ENCODE data around the gene ANAPC16. TPM values are rescaled to one million over a fixed set of nuclear protein-coding genes. Genes with fewer than 3 reads are reported as not detected.

ANAPC16 gene
- total RNA-seq, 1 donor from 2014 or later: 166 TPM

DNA sequence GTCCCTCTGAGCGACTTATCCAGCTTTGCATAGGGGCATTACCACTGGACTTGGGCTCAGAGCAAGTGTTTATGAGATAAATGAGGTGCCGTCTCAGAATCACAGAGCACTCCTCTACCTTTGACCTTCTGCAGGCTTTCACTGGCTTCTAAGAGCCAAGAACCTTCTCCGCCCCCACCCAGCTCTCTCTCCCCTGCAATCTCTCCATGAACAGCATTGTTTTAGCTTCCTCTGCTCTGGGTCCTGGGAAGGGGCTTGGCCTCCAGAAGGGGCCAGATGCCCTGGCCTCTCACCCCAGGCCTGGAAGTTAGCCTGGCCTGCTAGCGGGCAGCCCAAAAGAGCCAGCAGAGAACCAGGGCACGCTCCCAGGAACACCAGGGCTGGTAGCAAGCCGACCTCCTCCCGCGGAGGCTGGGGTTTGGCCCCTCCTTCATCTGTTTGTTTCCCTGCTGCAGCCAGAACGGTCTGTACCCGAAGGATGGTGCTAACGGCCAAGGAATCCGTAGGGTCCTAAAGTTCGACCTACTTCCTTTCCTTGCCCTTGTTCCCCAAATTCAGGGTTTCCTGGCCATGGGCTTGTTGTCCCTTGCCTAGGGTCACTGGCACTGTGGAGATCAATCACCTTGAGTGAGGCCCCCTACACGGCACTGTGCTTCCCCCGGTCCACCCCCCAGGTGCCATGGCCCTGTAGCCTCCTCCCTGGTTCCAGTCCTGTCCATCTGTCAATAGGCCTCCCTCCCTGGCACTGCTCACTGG lies 39.2 kb downstream of the ANAPC16 start:
- FAIRE-seq: no peak

DNA sequence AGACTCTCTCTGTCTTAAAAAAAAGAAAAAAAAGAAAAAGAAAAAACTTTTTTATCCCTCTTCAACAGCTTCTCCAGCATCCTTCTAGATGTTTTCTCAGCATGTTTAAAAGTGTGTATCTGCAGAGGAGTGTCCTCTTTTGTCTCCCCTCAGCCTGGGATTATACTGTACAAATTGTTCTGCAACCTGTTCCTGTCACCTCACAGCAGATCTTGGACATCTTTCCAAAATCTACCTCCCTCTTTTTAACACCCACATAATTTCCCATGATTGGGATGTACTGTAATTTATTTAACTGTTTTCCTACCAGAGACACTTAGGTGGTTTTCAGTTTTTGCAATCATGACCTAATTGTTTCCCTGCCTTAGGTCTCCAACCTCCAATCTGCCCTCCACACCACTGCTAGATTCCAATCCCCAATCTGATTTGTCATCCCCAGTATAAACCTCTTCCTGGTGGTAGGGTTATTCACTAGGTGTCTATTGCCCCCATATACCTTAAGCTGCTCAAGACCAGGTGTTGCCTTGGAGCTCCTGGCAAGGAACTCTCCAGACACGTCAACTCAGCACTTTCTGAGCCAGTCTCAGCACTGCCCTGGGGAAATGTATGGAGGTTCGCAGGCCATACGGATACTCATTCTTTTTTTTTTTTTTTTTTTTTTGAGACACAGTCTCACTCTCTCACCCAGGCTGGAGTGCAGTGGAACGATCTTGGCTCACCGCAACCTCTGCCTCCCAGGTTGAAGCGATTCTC lies 40.3 kb downstream of the ANAPC16 start:
- FAIRE-seq (no peak), DNase-seq (ENCODE audit: low read depth) (no peak)
- no peak overlapping the region for H3K4me3 ChIP-seq (ENCODE audit: low read depth, low read length)
- no peaks in the 10 kb centered on the region for H3K36me3 ChIP-seq (ENCODE audit: control insufficient read depth, insufficient read depth, low read length)
- TF ChIP-seq, protein P1, sequence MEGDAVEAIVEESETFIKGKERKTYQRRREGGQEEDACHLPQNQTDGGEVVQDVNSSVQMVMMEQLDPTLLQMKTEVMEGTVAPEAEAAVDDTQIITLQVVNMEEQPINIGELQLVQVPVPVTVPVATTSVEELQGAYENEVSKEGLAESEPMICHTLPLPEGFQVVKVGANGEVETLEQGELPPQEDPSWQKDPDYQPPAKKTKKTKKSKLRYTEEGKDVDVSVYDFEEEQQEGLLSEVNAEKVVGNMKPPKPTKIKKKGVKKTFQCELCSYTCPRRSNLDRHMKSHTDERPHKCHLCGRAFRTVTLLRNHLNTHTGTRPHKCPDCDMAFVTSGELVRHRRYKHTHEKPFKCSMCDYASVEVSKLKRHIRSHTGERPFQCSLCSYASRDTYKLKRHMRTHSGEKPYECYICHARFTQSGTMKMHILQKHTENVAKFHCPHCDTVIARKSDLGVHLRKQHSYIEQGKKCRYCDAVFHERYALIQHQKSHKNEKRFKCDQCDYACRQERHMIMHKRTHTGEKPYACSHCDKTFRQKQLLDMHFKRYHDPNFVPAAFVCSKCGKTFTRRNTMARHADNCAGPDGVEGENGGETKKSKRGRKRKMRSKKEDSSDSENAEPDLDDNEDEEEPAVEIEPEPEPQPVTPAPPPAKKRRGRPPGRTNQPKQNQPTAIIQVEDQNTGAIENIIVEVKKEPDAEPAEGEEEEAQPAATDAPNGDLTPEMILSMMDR (IDR thresholded peaks at IDR 0.05; ENCODE audit: insufficient read depth, low read length, severe bottlenecking): no peak
- no peaks in the 10 kb centered on the region for H3K27me3 ChIP-seq (ENCODE audit: control insufficient read depth, insufficient read depth, low read length)

More for the DNA sequence above, 39.2 kb downstream of the ANAPC16 start:
- Histone ChIP-seq H3K4me3 (ENCODE audit: low read depth, low read length) (no peak overlapping the region), H3K36me3 (ENCODE audit: control insufficient read depth, insufficient read depth, low read length) (no peaks in the 10 kb centered on the region), H3K27me3 (ENCODE audit: control insufficient read depth, insufficient read depth, low read length) (no peaks in the 10 kb centered on the region)
- DNase-seq (ENCODE audit: low read depth): peak; percentile 60
- TF ChIP-seq, protein P1 (IDR thresholded peaks at IDR 0.05; ENCODE audit: insufficient read depth, low read length, severe bottlenecking): no peak

DNA sequence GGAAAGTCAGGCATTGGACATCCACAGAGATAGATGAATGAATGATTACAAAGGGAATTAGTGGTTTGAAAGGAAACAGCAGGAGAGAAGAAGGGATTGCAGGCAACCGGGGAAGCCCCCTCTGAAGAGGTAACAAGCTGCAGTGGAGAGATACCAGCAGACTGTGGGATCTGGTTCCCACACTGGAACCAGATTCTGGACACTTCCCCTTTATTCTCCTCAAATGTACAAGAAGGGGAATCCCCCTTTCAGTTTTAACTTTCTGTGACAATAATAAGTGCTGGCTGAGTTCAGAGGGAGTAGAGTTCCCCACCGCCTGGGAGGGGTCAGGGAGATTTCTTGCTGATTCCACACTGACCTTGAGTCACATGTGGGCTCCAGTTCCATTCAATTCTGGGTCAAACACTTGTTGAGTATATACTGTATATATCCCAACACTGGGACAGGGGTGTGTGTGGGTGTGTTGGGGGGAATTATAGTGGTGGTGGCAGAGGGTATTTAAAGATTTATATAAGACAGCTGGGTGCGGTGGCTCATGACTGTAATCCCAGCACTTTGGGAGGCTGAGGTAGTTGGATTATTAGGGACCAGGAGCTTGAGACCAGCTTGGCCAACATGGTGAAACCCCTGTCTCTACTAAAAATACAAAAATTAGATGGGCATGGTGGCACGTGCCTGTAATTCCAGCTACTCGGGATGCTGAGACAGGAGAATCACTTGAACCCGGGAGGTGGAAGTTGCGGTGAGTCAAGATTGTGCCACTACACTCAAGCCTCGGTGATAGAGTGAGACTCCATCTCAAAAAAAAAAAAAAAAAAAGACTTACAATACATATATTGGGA lies 41.5 kb downstream of the ANAPC16 start:
- no peak overlapping the region for H3K4me3 ChIP-seq (ENCODE audit: low read depth, low read length)
- no peak for DNase-seq (ENCODE audit: low read depth)
- FAIRE-seq: no peak
- H3K27me3 ChIP-seq (ENCODE audit: control insufficient read depth, insufficient read depth, low read length): no peaks in the 10 kb centered on the region
- TF ChIP-seq, protein P1 (IDR thresholded peaks at IDR 0.05; ENCODE audit: insufficient read depth, low read length, severe bottlenecking): no peak
- H3K36me3 ChIP-seq (ENCODE audit: control insufficient read depth, insufficient read depth, low read length): no peaks in the 10 kb centered on the region

DNA sequence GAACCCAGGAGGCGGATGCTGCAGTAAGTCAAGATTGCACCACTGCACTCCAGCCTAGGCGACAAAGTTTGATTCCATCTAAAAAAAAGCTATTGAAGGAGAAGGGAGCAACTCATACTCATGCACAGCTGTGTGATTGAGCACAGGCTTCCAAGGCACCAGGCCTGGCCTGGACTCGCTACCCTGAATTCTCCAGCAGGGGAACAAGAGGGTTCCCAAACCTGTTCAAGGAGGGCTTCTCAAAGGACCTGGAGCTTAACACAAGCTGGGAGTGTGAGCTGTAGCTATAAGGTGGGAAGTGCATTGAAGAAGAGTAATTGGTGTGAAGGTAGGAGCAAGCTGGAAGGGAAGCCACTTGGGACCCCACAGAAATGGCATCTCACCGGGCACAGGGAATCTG lies 42.8 kb downstream of the ANAPC16 start:
- TF ChIP-seq, protein P1 (IDR thresholded peaks at IDR 0.05; ENCODE audit: insufficient read depth, low read length, severe bottlenecking): no peak
- Histone ChIP-seq H3K36me3 (ENCODE audit: control insufficient read depth, insufficient read depth, low read length) (no peaks in the 10 kb centered on the region), H3K4me3 (ENCODE audit: low read depth, low read length) (no peak overlapping the region), H3K27me3 (ENCODE audit: control insufficient read depth, insufficient read depth, low read length) (no peaks in the 10 kb centered on the region)
- FAIRE-seq: no peak
- no peak for DNase-seq (ENCODE audit: low read depth)

DNA sequence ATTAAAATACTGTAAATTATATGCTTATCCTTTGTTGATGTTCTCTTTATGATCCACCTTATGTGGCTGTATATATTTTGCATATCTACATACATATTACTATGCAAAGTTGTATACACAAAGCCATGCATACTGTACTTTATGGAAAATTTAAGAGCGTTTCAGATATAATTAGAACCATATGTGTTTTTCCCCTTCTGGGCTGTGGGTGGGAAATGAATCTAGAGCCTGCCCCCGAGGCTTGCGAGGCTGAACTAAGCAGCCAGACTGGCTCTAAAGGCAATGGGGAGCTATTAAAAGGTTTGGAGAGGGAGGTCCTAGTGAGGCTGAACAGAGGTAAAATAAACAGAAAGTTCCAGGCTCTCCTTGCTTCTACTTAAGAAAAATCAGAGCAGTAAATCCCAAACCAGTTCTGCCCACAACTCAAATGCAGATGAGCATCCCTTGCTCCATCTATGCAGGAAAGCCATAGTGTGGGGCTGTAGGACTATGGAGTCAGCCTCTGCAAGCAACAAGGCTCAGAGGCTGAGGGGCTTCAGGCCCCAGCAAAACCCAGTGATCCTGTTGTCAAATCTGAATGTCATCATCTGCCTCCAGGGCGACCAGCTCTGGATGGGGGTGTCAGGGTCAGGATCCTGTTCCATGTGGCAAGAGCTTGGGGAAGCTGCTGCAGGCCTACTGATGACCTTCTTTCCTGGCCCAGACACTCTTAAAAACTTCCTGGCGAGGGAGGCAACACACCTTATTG lies 43.9 kb downstream of the ANAPC16 start:
- H3K27me3 ChIP-seq (ENCODE audit: control insufficient read depth, insufficient read depth, low read length): no peaks in the 10 kb centered on the region
- no peak for DNase-seq (ENCODE audit: low read depth)
- TF ChIP-seq, protein P1 (IDR thresholded peaks at IDR 0.05; ENCODE audit: insufficient read depth, low read length, severe bottlenecking): no peak
- no peaks in the 10 kb centered on the region for H3K36me3 ChIP-seq (ENCODE audit: control insufficient read depth, insufficient read depth, low read length)
- FAIRE-seq: no peak
- no peak overlapping the region for H3K4me3 ChIP-seq (ENCODE audit: low read depth, low read length)
